HEK293T (cell line): ENCODE measurements around the gene AKT3.

Experiments used
- CTCF ChIA-PET: fragments of 350-600 bp; formaldehyde crosslinking; extraction: SDS; loops from one replicate; lab custom pipeline; 2021; ENCODE audit warnings: antibody characterized with exemption, inconsistent platforms; lab: Yijun Ruan, JAX
- POLR2A ChIA-PET: fragments of 350-600 bp; formaldehyde crosslinking; extraction: SDS; loops from one replicate; lab custom pipeline; 2020; ENCODE audit warnings: antibody characterized with exemption, inconsistent platforms; lab: Yijun Ruan, JAX
- DNase-seq: peaks from one replicate; pipeline ENCODE4 v3.0.0; 2012; ENCODE audit warnings: mixed read lengths; ENCODE audit errors: extremely low spot score
- BHLHE40 ChIP-seq: fragments of 450-650 bp; IDR thresholded peaks from 2 replicates; pipeline ENCODE4 v1.6.1; 2016; ENCODE audit warnings: mild to moderate bottlenecking, moderate library complexity, borderline replicate concordance
- CTBP1 ChIP-seq: fragments of 450-650 bp; IDR thresholded peaks from 2 replicates; pipeline ENCODE4 v1.6.1; 2016; ENCODE audit warnings: borderline replicate concordance
- ELF4 ChIP-seq: fragments of 450-650 bp; IDR thresholded peaks from 2 replicates; pipeline ENCODE4 v1.6.1; 2017; ENCODE audit warnings: antibody characterized with exemption
- FOXA1 ChIP-seq: fragments of 450-650 bp; IDR thresholded peaks from 2 replicates; pipeline ENCODE4 v1.6.1; 2016; ENCODE audit warnings: mild to moderate bottlenecking
- FOXK2 ChIP-seq: fragments of 450-650 bp; IDR thresholded peaks from 2 replicates; pipeline ENCODE4 v1.6.1; 2016; ENCODE audit warnings: mild to moderate bottlenecking
- FOXM1 ChIP-seq: fragments of 450-650 bp; IDR thresholded peaks from 2 replicates; pipeline ENCODE4 v1.6.1; 2017; ENCODE audit warnings: mild to moderate bottlenecking, borderline replicate concordance
- HDGF ChIP-seq: fragments of 450-650 bp; IDR thresholded peaks from 2 replicates; pipeline ENCODE4 v1.6.1; 2017; ENCODE audit warnings: antibody characterized with exemption, borderline replicate concordance
- L3MBTL2 ChIP-seq: fragments of 450-650 bp; conservative IDR thresholded peaks from 2 replicates; pipeline ENCODE4 v1.6.1; 2016; ENCODE audit warnings: mild to moderate bottlenecking
- LEF1 ChIP-seq: fragments of 450-650 bp; IDR thresholded peaks from 2 replicates; pipeline ENCODE4 v1.6.1; 2017; ENCODE audit warnings: mild to moderate bottlenecking, borderline replicate concordance
- NFRKB ChIP-seq: fragments of 450-650 bp; IDR thresholded peaks from 2 replicates; pipeline ENCODE4 v1.6.1; 2016; ENCODE audit warnings: mild to moderate bottlenecking, moderate library complexity
- PKNOX1 ChIP-seq: fragments of 450-650 bp; IDR thresholded peaks from 2 replicates; pipeline ENCODE4 v1.6.1; 2016
- SP1 ChIP-seq: fragments of 450-650 bp; IDR thresholded peaks from 2 replicates; pipeline ENCODE4 v1.6.1; 2017
- SUZ12 ChIP-seq: fragments of 450-650 bp; IDR thresholded peaks from 2 replicates; pipeline ENCODE4 v1.6.1; 2016; ENCODE audit warnings: mild to moderate bottlenecking
- TARDBP ChIP-seq: fragments of 450-650 bp; IDR thresholded peaks from 2 replicates; pipeline ENCODE4 v1.6.1; 2016
- ZNF384 ChIP-seq: fragments of 450-650 bp; IDR thresholded peaks from 2 replicates; pipeline ENCODE4 v1.6.1; 2016

The AKT3 gene

DNA sequence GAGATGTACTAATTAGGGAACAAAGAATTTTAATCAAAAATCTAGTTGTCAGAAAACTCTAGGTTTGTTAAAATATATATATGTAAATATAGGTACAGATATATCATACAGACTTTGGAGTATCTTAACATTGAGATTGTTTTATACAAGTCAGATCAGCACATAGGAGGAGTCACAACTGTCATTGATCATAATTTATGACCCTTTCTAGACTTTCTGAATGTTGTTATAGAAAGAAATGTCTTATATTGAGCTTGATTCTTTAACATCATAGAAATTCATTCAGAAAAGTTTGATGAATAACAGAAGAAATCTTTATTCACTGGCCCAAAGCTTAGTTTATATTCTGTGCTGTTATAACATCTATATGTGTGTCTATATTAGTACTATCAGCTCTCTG lies 408.4 kb downstream of the AKT3 start:
- TF ChIP-seq SP1 (no peak), PKNOX1 (peak; percentile 84)
- DNase-seq, result no peak
- CTCF ChIA-PET, result interaction anchor here (0.6 kb wide), 1 partner anchor 61 kb away, joined by 3 read pairs; no protein-coding TSS in a partner anchor
- POLR2A ChIA-PET, result no interaction called here

GRCh38 chr1:243440406-243440805 lies 409.6 kb downstream of the AKT3 start:
- ChIA-PET CTCF (no interaction called here), POLR2A (no interaction called here)
- TF ChIP-seq BHLHE40 (no peak), ELF4 (no peak), FOXA1 (no peak), ZNF384 (no peak), TARDBP (no peak), PKNOX1 (no peak), NFRKB (no peak), FOXM1 (no peak), HDGF (no peak), FOXK2 (no peak), CTBP1 (no peak), LEF1 (no peak), SP1 (no peak)
- DNase-seq, result no peak

DNA sequence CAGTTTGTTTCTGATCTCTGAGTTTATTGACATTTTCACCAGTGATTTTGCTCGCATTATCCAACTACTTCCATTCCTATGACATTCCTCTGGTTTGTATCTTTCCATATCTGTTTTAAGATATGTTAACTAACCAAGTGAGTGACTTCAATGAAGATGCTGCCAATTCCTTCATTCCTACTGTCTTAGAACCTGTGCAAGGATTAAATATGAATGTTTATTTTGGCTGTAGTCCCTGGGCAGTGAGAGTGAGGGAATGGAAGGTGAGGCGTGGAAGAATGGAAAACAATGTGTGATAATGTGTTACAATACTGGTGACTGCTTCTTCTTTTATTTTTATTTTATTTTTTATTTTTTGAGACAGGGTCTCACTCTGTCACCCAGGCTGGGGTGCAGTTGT lies 411.2 kb downstream of the AKT3 start:
- TF ChIP-seq HDGF (no peak), BHLHE40 (no peak), PKNOX1 (no peak), CTBP1 (no peak), TARDBP (no peak), NFRKB (no peak), L3MBTL2 (no peak), ZNF384 (no peak), SUZ12 (no peak), LEF1 (no peak), FOXM1 (no peak), SP1 (no peak)
- ChIA-PET CTCF (no interaction called here), POLR2A (no interaction called here)
- no peak for DNase-seq
